ENCODE measurements around the gene ETV3L. TPM values are rescaled to one million over a fixed set of nuclear protein-coding genes. Genes with fewer than 3 reads are reported as not detected.

The ETV3L gene
- total and polyA plus RNA-seq, 2 experiments from 2014 or later: not detected

DNA sequence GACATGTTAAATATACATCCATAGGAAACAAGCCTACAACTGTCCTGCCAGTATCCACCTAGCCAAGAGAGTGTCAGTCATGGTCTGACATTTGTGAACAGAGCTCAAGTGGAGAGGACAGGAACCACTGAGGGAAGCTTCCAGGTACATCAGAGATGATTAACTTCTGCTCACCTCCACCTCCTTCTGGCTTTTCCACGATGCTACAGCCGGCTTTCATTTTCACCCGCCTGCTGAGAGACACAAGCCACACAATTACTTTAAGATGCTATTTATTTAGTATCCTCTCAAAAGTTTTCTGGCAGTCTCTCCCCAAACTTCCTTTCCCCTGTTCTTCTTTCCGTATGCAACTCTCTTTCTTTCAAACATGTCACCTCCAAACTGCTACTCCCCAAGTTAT, 36.5 kb upstream of the ETV3L start:
- peak overlapping the region; percentile 83; the same call in 1 of the 2 replicates for H3K4me2 ChIP-seq
- H3K27ac Mint-ChIP-seq: no peak overlapping the region
- no peak for DNase-seq (ENCODE audit: low spot score)
- no peaks in the 10 kb centered on the region for H3K9me3 Mint-ChIP-seq
- peak overlapping the region; percentile 83 for H3K4me3 ChIP-seq
- H3K27me3 ChIP-seq (ENCODE audit: insufficient read depth): no peaks in the 10 kb centered on the region
- H3K27me3 Mint-ChIP-seq (ENCODE audit: insufficient read depth, low read depth, poor library complexity): peaks cover 10% of the 10 kb centered on the region
- ATAC-seq: no peak
- no peak overlapping the region for H3K27ac ChIP-seq (ENCODE audit: low read depth)
- H4K20me1 ChIP-seq (replicated peaks; ENCODE audit: insufficient read depth): peaks cover 27% of the 10 kb centered on the region
- no peaks in the 10 kb centered on the region for H3K9me2 ChIP-seq (ENCODE audit: insufficient read depth)
- no peak overlapping the region for H2AFZ ChIP-seq
- H3F3A ChIP-seq (replicated peaks; ENCODE audit: low read depth): peaks cover 5% of the 10 kb centered on the region; the same call in 1 of the 2 replicates
- H3K4me1 Mint-ChIP-seq: peaks cover 40% of the 10 kb centered on the region
- peaks cover 23% of the 10 kb centered on the region for H3K79me2 ChIP-seq (replicated peaks; ENCODE audit: insufficient read depth)
- peaks cover 41% of the 10 kb centered on the region for H3K36me3 ChIP-seq (ENCODE audit: insufficient read depth)
- peak overlapping the region; percentile 98 for H3K4me3 Mint-ChIP-seq
- TF ChIP-seq, protein P1, sequence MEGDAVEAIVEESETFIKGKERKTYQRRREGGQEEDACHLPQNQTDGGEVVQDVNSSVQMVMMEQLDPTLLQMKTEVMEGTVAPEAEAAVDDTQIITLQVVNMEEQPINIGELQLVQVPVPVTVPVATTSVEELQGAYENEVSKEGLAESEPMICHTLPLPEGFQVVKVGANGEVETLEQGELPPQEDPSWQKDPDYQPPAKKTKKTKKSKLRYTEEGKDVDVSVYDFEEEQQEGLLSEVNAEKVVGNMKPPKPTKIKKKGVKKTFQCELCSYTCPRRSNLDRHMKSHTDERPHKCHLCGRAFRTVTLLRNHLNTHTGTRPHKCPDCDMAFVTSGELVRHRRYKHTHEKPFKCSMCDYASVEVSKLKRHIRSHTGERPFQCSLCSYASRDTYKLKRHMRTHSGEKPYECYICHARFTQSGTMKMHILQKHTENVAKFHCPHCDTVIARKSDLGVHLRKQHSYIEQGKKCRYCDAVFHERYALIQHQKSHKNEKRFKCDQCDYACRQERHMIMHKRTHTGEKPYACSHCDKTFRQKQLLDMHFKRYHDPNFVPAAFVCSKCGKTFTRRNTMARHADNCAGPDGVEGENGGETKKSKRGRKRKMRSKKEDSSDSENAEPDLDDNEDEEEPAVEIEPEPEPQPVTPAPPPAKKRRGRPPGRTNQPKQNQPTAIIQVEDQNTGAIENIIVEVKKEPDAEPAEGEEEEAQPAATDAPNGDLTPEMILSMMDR (conservative IDR thresholded peaks at IDR 0.05; ENCODE audit: low read depth in 2 of 2): peak; percentile 17 to 33; a peak in 1 of 4 replicates
- no peak for TF ChIP-seq ZNF462 (CRISPR knock-in tag; IDR thresholded peaks at IDR 0.05)
- H3K36me3 Mint-ChIP-seq (ENCODE audit: low read depth): peaks cover 53% of the 10 kb centered on the region
- H3K4me1 ChIP-seq (ENCODE audit: insufficient read depth): peaks cover 34% of the 10 kb centered on the region

DNA sequence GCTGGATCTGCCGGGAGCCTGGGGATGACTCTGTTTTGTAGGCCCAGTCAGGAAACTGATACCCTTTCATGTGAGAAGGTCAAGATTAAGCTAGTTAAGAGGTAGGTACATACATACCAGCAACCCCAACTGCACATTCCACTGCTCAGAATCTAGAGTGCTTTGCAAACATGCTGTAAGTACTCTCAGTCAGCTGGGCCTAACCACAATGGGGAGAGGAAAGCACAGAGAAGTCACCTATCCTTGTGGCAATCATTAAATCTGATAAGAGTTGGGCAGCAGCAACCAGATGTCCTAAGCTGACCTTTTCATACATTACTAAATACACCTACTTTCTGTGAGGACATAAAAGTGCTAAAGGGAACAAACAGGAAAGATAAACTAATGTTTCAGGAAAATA, 36.0 kb upstream of the ETV3L start:
- Histone ChIP-seq H3K4me1 (ENCODE audit: insufficient read depth) (peaks cover 29% of the 10 kb centered on the region), H3K4me3 (no peak overlapping the region), H3K27me3 (ENCODE audit: insufficient read depth) (no peaks in the 10 kb centered on the region), H3K9me2 (ENCODE audit: insufficient read depth) (no peaks in the 10 kb centered on the region), H3K4me2 (no peak overlapping the region), H3K27ac (ENCODE audit: low read depth) (no peak overlapping the region), H4K20me1 (replicated peaks; ENCODE audit: insufficient read depth) (peaks cover 27% of the 10 kb centered on the region), H2AFZ (no peak overlapping the region), H3F3A (replicated peaks; ENCODE audit: low read depth) (peaks cover 5% of the 10 kb centered on the region; the same call in 1 of the 2 replicates), H3K79me2 (replicated peaks; ENCODE audit: insufficient read depth) (peaks cover 23% of the 10 kb centered on the region), H3K36me3 (ENCODE audit: insufficient read depth) (peaks cover 42% of the 10 kb centered on the region)
- no peak for ATAC-seq
- peaks cover 56% of the 10 kb centered on the region for H3K36me3 Mint-ChIP-seq (ENCODE audit: low read depth)
- H3K9me3 Mint-ChIP-seq: no peaks in the 10 kb centered on the region
- peaks cover 9% of the 10 kb centered on the region for H3K27me3 Mint-ChIP-seq (ENCODE audit: insufficient read depth, low read depth, poor library complexity)
- H3K4me3 Mint-ChIP-seq: no peak overlapping the region
- H3K4me1 Mint-ChIP-seq: peaks cover 35% of the 10 kb centered on the region
- no peak overlapping the region for H3K27ac Mint-ChIP-seq
- no peak for DNase-seq (ENCODE audit: low spot score)
- TF ChIP-seq REST (IDR thresholded peaks at IDR 0.05; ENCODE audit: unreplicated experiment) (no peak), STAT1 (IDR thresholded peaks at IDR 0.05; ENCODE audit: unreplicated experiment) (no peak), ETS1 (IDR thresholded peaks at IDR 0.05) (no peak), EZH2 (IDR thresholded peaks at IDR 0.05; ENCODE audit: low read depth, unreplicated experiment) (no peak)
